ENCODE results near the gene NPLOC4. TPM values are rescaled to one million over a fixed set of nuclear protein-coding genes. Genes with fewer than 3 reads are reported as not detected.

NPLOC4 gene
- total RNA-seq, 1 experiment from 2014 or later: 208 TPM

GRCh38 chr17:81574643-81574956 lies 62.3 kb downstream of the NPLOC4 start:
- ChIA-PET POLR2A (ENCODE audit: unreplicated experiment) (no interaction called here), CTCF (no interaction called here)
- no peak overlapping the region for H3K4me2 ChIP-seq
- no peak overlapping the region for H3K27ac ChIP-seq
- no peaks in the 10 kb centered on the region for H3K27me3 ChIP-seq (ENCODE audit: insufficient read depth, low read depth)
- intact Hi-C loops (cut with micrococcal nuclease; ENCODE audit: unreplicated experiment): no loop called here
- no peaks in the 10 kb centered on the region for H3K9me2 ChIP-seq (ENCODE audit: insufficient read depth)
- TF ChIP-seq, protein P1, sequence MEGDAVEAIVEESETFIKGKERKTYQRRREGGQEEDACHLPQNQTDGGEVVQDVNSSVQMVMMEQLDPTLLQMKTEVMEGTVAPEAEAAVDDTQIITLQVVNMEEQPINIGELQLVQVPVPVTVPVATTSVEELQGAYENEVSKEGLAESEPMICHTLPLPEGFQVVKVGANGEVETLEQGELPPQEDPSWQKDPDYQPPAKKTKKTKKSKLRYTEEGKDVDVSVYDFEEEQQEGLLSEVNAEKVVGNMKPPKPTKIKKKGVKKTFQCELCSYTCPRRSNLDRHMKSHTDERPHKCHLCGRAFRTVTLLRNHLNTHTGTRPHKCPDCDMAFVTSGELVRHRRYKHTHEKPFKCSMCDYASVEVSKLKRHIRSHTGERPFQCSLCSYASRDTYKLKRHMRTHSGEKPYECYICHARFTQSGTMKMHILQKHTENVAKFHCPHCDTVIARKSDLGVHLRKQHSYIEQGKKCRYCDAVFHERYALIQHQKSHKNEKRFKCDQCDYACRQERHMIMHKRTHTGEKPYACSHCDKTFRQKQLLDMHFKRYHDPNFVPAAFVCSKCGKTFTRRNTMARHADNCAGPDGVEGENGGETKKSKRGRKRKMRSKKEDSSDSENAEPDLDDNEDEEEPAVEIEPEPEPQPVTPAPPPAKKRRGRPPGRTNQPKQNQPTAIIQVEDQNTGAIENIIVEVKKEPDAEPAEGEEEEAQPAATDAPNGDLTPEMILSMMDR (conservative IDR thresholded peaks at IDR 0.05): no peak
- no peak for TF ChIP-seq EZH2 (IDR thresholded peaks at IDR 0.05; ENCODE audit: low read depth)
- peaks cover 32% of the 10 kb centered on the region for H3F3A ChIP-seq (ENCODE audit: insufficient read depth, low read depth)
- H3K9me3 ChIP-seq (ENCODE audit: insufficient read depth, low read depth): no peaks in the 10 kb centered on the region
- BruUV-seq (replicated peaks): no TSS peak
- peaks cover 28% of the 10 kb centered on the region; the same call in 1 of the 2 replicates for H3K79me2 ChIP-seq (ENCODE audit: low read depth)
- DNase-seq: no peak
- peaks cover 33% of the 10 kb centered on the region for H3K4me1 ChIP-seq (replicated peaks; ENCODE audit: insufficient read depth)
- H3K36me3 ChIP-seq (ENCODE audit: low read depth): no peaks in the 10 kb centered on the region
- no peak overlapping the region for H3K4me3 ChIP-seq
- peaks cover 14% of the 10 kb centered on the region for H4K20me1 ChIP-seq (ENCODE audit: insufficient read depth)
- no peak overlapping the region for H2AFZ ChIP-seq

DNA sequence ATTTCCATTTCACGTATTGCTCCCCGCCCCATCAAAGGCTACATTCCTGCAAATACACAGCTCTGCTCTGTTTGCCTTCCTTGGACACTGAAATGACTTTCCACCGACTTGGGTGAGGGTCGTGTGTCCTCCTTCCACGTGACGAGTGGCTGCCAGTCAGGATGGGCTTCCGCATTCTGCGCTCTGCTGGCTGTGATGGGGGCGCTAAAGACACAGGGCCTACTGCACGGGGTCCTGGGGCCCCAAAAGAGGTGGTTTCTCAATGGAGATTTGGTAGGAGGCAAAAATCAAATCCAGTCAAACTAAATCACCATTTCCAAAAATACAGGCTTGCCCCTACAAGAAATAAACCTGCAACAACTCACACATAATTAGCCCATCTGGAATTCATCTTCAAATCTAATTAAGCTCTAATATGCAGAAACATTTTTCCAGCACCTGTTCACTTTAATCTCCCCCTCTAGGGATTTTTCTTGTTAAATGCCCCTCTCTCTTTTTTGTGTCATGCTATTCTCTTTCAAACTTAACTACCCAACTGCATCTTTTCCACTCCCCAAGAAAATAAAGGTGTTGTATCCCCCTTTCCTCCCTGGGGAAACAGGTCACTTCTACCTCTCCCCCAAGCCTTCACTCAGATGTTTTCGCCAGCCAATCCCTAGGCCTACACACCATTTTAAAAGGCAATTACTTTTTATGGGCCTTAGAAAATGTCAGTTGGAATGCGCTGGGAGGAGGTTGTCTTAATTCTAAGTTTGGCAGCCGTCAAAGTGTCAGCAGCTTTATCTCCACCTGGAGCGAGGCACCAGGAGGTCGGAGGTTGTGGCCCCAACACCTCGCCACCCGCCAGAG lies 62.9 kb downstream of the NPLOC4 start:
- ChIA-PET POLR2A (ENCODE audit: unreplicated experiment) (no interaction called here), CTCF (no interaction called here)
- no peak for TF ChIP-seq EZH2 (IDR thresholded peaks at IDR 0.05; ENCODE audit: low read depth)
- TF ChIP-seq, protein P1 (conservative IDR thresholded peaks at IDR 0.05): no peak
- Histone ChIP-seq H3K79me2 (ENCODE audit: low read depth) (peaks cover 28% of the 10 kb centered on the region; the same call in 1 of the 2 replicates), H4K20me1 (ENCODE audit: insufficient read depth) (peaks cover 14% of the 10 kb centered on the region), H3K4me1 (replicated peaks; ENCODE audit: insufficient read depth) (peaks cover 36% of the 10 kb centered on the region), H2AFZ (no peak overlapping the region), H3K9me2 (ENCODE audit: insufficient read depth) (no peaks in the 10 kb centered on the region), H3K27me3 (ENCODE audit: insufficient read depth, low read depth) (no peaks in the 10 kb centered on the region), H3F3A (ENCODE audit: insufficient read depth, low read depth) (peaks cover 35% of the 10 kb centered on the region), H3K9me3 (ENCODE audit: insufficient read depth, low read depth) (no peaks in the 10 kb centered on the region), H3K4me2 (no peak overlapping the region), H3K4me3 (no peak overlapping the region), H3K36me3 (ENCODE audit: low read depth) (no peaks in the 10 kb centered on the region), H3K27ac (no peak overlapping the region)
- intact Hi-C loops (cut with micrococcal nuclease; ENCODE audit: unreplicated experiment): no loop called here
- no peak for DNase-seq
- BruUV-seq (replicated peaks): no TSS peak

- POLR2A ChIA-PET (ENCODE audit: unreplicated experiment): no interaction called here
- no peak for DNase-seq
- Histone ChIP-seq H3K4me2 (no peak overlapping the region), H3K36me3 (ENCODE audit: low read depth) (no peaks in the 10 kb centered on the region), H2AFZ (no peak overlapping the region), H4K20me1 (ENCODE audit: insufficient read depth) (peaks cover 15% of the 10 kb centered on the region), H3K79me2 (ENCODE audit: low read depth) (peaks cover 28% of the 10 kb centered on the region; the same call in 1 of the 2 replicates), H3K27ac (no peak overlapping the region), H3K9me3 (ENCODE audit: insufficient read depth, low read depth) (no peaks in the 10 kb centered on the region), H3K9me2 (ENCODE audit: insufficient read depth) (no peaks in the 10 kb centered on the region), H3F3A (ENCODE audit: insufficient read depth, low read depth) (peaks cover 35% of the 10 kb centered on the region), H3K27me3 (ENCODE audit: insufficient read depth, low read depth) (no peaks in the 10 kb centered on the region), H3K4me3 (no peak overlapping the region), H3K4me1 (replicated peaks; ENCODE audit: insufficient read depth) (peaks cover 37% of the 10 kb centered on the region)
- TF ChIP-seq, protein P1 (conservative IDR thresholded peaks at IDR 0.05): no peak
- no peak for TF ChIP-seq EZH2 (IDR thresholded peaks at IDR 0.05; ENCODE audit: low read depth)
- no TSS peak for BruUV-seq (replicated peaks)
- CTCF ChIA-PET: no interaction called here
- intact Hi-C loops (cut with micrococcal nuclease; ENCODE audit: unreplicated experiment): no loop called here
Observed at GRCh38 chr17:81572563-81573168, 64.2 kb downstream of the NPLOC4 start.
